ENCODE data around the gene OSTF1.

The OSTF1 gene, protein sequence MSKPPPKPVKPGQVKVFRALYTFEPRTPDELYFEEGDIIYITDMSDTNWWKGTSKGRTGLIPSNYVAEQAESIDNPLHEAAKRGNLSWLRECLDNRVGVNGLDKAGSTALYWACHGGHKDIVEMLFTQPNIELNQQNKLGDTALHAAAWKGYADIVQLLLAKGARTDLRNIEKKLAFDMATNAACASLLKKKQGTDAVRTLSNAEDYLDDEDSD
- total RNA-seq: 70.7 to 149 reads per million in 2 donors

DNA sequence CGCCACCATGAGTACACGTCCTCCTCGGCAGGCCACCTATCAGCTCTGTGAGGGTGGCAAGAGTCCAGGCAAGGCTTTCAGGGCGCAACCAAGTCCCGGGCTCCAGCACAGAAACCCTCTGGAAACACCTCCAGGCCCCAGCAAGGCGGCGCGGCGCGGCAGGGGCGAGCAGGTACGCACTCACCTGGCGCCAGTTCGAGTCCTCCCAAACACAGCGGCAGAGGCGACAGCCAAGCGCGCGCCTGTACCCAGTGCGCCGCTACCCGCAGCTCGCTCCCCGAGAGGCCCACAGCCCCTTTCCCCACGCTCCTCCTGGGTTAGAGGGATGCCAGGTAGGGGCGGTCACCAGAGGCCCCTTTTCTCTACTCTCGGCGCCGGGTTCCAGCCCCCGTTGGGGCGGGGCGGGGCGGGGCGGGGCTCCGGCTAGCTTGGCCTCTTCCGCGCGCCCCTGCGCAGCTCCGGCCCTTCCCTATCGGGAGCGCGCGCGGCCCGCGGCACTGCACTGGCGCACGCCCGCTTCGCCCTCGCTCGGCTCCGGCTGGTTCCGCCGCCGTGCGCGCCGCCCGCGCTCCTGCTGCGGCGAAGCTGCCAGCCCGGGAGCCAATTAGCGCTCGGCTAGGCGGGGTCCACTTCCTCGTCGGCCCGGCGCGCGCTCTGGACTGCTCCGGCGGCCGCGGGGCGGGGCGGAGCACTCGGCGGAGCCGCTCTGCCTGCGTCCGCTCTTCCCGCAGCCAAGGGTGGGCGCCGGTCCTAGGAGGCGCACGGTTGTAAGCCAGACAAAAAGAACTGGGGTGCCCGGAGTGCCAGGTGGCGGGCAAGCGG lies at the start of gene OSTF1, which contains the start of gene NMRK1:
Gene OSTF1, plus strand, starts transcription at position 691 of the 822 bp plus-strand sequence. CDS start 179 bp downstream, outside the sequence.
Gene NMRK1, minus strand, starts transcription at position 332 of the 822 bp plus-strand sequence. CDS start 5,040 bp downstream, outside the sequence.
- peak; percentile 93 for DNase-seq

DNA sequence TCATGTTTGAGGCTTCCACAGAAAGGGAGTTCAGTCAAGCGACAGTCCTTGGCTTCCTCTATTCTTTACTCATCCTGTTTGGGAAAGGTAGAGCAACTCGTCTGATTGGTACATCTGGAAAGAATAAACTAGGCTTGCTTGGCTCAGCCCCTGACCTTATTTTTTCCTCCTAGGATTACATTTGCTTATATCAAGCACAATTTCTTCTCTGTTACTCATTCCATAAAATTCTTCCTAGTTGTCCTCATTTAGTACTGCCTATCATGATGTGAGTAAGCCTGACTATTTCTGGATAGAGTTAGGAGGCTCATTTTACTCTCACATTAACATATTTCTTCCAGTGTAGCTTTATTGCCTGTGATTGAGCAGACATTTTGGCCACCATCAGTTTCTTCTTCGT lies 49.3 kb upstream of the OSTF1 start:
- no peak for DNase-seq

DNA sequence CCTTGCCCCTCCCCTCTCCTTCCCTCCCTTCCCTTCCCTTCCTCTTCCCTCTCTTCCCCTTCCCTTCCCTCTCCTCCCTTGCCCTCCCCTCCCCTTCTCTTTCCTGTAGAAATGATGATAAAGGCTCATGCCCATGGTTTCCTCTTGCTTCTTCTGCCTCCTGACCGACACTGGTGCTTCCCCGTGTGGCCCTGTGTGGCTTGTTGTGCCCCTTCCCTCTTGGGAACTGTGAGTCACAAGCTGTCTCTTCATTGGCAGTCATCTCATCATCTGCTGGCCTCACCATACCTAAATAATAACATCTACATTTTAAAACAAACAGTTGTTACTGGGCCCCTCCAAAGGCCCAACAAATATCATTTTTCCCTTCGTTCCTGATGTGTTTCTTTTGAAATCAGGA lies 48.5 kb upstream of the OSTF1 start:
- no peak for DNase-seq

DNA sequence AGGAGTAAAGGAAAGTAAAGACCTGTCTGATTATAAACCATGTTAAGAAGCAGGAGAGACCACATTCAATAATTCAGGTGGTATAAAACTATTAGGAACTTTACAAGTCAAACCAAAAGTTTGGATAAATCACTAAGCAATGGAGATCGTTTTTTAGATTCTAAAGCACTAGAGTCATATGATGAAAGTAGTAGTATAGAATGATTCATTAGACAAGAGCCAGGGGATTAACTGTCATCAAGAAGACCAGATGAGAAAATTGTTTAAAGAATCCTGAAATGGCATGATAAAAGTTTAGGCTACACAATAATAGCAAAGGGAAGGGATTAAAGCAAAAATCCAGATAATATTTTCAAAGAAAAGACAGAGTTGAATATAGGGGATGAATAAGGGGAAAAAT lies 47.3 kb upstream of the OSTF1 start:
- no peak for DNase-seq

DNA sequence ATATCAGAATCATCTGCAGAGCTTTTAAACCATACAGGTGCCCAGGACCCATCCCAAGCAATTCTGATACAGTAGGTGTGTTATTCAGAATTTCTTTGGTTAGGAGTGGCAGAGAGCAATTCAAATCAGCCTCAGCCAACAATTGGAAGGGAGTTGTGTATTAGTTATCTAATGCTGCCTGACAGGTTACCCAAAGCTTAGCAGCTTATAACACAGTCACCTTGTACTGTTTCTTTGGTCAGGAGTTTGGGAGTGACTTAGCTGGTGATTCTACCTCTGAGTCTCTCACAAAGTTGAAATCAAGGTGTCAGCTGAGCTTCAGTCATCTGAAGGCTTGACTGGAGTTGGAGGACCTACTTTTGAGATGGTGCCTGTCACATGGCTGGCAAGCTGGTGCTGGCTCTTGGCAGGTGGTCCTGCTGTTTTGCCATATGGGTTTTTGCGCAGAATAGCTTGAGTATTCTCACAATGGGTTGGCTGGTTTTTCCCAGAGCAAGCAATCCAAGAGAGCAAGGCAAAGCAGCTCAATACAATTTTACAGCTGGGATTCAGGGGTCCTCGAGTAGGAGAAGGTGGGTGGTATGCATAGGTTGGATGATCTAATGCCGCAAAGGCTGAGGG lies 41.5 kb upstream of the OSTF1 start:
- DNase-seq: no peak

DNA sequence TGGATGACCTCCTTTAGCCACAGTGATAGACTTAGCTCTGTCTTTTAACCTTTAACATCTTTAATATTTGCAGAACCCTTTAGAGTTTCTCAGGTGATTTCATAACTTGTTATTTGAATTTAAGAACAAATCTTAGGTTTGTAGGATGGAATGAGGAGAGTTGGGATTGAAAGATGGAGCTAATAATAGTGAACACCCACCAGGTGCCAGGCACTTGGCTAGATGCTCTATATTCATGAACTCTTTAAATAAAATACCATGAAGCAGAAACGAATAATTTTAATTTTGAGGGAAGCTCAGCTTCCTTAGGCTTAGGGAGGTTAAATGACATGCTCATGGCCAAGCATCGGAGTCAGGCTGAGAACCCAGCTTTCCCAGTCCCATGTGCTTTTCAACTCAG lies 40.8 kb upstream of the OSTF1 start:
- DNase-seq: no peak

DNA sequence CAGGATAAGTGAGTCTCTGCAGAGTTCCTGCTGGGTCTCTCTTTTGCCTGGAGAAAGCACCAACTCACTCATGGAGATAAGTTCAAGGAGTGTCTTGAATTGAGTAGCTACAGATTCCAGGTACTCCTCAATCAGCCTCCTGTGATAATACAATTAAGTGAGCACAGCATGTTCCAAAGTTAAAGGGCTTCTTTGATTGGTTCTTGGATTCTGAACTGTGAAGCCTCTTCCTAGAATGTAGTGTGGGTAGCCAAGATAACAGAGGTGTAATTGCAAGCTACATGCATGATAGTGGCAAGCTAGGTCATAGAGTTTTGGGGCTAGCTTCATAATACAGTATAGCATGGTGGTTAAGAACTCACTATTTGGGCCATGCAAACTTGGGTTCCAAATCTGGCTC lies 37.0 kb upstream of the OSTF1 start:
- DNase-seq: no peak

DNA sequence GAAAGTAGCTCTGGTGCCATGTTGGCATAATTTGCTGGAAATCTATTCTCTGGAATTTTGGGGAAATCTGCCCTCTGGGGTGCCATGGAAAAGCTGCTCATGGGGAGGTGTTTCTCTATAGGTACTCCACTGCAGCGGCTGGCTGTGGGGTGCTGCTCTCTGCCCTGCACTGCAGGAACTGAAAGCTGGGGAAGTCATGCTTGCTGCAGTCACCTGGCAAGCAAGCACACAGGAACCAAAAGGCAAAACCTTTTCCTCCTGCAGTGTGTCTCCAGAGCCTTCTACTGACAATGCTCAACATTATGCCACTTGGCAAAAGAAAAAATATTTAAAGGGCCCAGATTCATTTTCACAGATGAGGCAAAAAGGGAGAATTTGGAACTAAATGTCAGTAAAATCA lies 34.4 kb upstream of the OSTF1 start:
- no peak for DNase-seq

DNA sequence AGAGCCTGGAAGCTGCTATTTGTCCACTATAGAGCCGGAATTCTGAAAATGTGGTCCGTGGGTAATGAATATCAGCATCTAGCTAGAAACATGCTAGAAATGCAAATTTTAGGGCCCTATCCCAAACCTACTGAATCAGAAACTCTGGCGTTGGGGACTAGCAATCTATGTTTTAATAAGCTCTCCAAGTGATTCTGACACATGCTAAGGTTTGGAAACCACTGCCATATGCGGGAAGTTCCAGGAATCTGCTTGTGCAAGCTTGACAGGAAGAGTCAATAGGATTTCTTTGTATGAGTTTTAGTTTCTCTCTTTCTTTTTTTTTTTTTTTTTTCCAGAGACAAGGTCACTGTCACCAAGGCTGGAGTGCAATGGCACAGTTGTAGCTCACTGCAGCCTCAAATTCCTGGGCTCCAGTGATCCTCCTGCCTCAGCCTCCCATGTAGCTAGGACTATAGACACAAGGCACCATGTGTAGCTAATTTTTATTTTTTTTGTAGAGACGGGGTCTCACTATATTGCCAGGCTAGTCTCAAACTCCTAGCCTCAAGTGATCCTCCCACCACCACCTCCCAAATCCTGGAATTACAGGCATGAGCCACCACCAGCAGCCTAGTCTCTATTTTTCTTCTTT lies 33.8 kb upstream of the OSTF1 start:
- DNase-seq: no peak

DNA sequence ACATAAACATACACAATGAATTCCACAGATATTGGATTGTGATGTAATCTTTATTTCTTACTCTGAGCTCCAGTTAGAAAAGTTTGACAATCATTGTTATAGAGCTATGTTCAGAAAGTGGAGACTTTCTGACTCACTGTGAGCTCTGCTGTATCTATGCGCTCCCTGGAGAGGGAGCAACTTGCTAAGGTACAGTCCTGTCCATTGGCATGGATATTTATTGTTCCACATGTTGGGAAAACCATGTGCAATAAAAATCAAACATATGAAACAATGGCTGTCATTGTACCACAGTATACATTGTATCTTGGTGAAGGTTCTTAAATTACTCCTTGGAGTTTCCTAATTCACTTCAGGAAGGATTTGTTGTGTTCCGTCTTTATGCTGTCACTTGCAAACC lies 27.1 kb upstream of the OSTF1 start:
- DNase-seq: no peak

DNA sequence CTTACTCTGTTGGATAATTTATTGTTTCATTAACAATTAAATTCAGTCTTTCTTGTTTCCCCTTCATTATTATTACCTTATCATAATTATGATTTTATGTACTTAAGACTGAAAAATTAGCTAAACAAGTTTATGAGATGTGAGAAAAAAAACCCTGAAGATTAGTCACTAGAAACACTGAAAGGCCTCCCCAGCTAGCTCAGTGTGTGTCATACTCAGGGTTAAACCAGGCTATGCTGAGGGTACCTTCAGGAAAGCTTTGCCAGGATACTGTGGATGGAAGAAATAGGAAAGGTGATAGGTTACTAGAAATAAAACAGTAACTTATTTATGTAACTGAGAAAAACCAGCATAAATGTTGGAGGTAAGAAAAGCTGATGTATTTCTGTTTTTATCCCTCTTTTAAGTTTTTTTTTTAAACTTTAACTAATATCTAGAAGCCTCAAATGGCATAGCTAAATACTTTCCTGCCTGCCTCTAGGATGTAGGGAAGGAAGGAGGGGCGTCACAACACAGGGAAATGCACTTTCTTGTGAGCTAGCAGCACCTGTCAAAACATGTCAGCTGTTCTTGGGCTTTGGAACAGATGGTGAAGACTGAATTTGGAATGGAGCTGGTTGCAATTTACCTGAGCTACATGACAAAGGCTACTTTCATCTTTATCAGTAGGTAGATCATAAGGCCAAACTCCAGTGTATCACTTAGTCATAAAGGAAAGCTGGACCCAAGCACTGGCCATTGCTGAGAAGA lies 24.6 kb upstream of the OSTF1 start:
- no peak for DNase-seq

DNA sequence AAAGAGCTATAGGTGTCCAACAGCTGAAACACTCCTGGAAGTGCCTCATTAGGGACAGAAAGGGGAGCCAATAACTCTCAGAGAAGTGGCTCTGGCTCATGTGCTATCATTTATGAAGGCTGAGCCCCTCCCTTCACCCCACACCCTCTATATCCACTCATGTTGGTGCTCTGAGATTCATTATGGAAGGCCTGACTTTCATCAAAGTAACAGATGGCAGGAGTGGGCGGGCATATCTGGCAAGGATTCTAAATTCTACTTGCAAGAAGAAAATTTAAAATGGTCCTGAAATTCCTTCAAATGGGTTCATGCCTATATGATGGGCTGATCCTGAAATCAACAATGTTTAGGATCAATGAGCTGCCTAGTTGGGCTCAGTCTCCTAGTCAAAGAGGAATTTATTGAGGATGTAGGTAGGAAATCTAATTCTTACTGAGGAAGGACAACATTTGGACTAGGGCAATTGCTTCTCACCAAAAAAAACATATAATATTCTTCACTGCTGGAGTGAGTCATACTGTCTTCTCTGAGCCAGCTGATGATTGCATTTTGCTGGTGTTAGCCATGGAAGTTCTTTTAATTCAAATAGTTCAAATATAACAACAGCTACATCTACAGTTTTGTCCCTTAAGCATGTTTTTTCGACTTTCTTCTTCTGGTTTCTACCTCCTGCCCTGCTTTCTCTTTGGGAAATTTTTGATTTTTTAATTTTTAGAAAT lies 23.8 kb upstream of the OSTF1 start:
- no peak for DNase-seq

DNA sequence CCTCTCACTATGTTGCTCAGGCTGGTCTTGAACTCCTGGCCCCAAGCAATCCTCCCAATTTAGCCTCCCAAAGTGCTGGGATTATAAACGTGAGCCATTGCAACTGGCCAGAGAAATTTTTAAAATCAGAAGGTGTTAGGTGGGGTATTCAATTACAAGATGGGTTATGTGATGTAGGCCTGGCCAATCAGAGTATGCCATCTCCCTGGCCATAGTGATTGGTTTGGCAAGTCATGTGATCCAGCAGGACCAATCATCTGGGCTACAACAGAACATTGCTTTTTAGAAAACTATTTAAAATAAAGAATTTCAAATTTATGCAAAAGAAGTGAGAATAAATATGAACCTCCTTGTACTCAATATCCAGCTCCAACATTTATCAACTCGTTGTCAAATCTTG lies 22.8 kb upstream of the OSTF1 start:
- DNase-seq: no peak

DNA sequence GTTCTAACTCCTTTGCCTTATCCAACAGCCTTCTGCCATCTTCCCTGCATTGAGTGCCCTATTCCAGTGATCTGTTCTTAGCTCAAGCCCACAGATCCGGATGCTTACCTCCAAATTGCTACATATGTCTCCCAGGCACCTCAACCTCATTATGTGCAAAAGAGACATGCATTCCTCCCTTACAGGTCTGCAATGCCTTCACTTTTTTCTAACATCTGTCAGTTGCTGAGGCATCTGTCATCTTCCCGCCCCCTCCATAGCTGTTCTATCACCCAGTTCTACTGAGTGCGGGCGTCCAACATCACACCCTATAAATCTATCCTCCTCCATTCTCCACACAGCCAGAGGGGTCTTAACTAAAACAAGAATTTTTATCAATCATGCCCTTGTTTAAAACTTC lies 20.4 kb upstream of the OSTF1 start:
- no peak for DNase-seq

DNA sequence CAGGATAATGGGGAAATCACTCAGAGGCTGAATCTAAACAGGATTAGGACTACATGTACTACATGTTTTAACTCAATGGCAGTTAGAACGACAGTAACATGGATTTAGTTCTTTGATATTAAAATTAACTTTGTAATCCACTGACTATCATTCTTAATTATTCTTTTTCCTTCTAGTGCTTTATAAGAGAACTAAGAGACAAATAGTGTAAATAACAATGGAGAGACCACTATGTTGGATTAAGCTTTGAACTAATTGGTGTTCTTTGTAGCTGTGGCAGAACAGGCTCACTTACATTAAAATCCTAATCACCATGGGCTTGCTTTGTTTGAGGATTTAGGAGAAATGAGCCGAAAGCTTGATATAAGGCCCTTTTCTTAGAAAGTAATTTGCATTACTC lies 19.1 kb upstream of the OSTF1 start:
- DNase-seq: no peak

DNA sequence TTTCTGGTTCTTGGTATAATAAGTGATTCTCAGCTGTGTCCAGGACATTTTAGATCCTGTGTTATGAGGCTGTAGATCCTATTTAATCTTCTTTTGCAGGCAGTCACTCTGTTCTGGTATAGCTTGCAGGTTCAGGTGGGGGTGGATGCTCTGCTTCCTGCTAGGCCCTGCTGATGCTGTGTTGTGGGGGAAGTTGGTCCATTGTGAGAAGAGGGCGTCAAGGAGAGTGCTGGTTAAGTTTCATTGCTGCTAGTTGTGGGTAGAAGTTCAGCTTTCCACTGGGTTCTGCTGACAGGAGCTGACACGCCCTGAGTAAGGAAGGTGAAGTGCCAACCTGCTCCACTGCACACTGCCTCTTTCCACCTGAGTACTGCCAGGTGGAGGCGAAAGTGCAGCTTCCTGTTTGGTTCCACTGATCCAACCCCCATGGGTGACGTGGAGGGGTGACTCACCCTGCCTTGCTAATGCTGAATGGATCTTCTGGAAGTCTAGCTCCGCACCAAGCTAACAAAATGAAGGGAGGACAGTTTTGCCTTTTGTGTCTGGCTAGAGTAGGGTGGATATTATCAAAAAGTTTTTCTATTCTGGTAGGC lies 16.7 kb upstream of the OSTF1 start:
- DNase-seq: no peak

DNA sequence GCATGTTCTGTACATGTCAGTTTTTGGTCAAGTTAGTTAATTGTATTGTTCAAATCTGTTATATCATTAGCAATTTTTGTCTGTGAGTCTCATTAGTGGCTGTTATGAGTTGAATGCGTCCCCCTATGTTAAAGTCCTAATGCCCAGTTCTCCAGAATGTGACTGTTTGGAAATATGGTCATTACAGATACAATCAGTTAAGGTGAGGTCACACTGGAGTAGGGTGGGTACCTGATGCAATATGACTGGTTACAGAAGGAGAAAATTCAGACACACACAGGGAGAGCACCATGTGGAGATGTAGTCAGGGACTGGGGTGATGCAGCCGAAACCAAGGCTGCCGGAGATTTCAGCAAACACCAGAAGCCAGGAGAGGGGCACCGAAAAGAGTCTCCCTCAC lies 15.4 kb upstream of the OSTF1 start:
- no peak for DNase-seq

DNA sequence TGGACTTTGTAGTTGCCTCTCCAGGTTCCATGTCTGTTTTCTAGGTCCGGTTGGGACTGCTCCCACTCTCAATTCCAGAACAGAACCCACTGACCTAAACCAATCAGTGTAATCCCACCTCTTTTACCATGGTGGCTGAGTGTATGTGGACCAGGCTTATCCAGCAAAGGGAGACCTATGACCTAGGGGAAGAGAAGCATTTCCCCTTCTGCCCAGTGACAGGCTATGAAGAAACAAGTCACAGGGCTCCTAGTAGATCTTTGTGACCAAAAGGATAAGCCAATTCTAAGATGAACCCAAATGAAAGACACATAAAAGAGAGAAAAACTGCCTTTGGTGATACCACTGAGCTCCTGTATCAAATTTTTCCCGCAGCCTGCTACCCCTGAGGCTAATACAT lies 6.7 kb upstream of the OSTF1 start:
- DNase-seq: no peak

DNA sequence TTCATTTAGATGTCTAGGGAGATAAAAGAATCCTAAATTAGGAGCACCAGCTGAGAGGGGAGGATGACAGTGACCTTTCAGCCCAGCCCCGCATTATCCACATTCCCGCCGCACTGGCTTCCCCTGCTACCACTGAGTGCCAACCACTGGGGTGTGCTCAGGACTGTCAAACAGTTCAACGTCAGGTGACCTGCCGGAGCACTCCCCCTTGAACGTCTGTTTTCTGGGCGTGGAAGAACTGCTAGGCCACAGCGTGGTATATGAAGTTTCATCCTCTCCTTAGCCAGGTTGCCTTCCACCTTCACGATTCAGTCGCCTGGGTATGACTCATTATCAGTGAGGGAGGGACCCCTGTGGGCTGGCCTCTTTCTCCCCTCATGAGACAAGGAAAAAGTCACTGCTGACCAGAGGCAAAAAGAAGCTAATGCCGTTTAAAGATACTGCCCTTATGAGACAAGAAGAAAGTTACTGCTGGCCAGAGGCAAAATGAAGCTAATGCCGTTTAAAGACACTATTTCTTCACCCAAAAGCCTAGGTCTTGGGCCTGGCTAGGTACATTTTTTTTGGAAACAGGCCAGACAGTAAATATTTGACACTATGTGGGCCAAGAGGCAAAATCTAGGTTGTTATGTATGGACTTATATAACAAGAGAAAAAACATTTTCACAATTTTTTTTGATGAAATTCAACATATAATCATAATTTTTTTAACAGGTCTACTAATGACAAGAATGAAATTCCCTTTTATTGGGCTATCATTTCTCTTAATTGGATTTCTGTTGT lies 4.9 kb upstream of the OSTF1 start:
- no peak for DNase-seq

DNA sequence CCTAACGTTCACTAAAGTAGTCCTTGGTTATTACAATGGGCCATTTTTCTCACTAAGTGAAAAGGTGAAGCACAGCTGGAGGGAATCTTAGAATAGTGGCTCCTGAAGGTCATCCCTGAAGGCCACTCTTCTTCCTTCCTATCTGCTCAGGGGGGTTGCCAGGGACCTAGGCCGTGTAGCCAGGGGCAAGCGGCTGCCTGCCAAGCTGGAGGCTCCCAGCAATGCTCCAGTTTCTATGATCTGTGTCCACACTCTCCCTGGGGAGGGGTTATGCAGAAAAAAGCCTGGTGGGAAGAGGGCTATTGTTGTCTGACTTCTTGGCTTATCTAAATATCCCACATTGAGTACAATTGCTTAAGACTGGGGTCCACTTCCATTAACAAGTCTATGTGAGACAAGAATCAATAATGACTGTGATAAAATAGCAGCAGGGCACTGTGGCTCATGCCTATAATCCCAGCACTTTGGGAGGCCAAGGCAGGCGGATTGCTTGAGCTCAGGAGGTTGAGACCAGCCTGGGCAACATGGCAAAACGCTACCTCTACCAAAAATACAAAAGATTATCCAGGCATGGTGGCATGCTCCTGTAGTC lies 4.1 kb upstream of the OSTF1 start:
- DNase-seq: no peak

Measured in activated gamma-delta T cell (primary cell).